Measurements from ENCODE around the gene SDCBP2. TPM values are rescaled to one million over a fixed set of nuclear protein-coding genes. Genes with fewer than 3 reads are reported as not detected.

The SDCBP2 gene
- total RNA-seq, 1 donor from 2014 or later, result 4.0 TPM

- Mint-ChIP-seq H3K4me1 (ENCODE audit: low read depth, unreplicated experiment) (peaks cover 6% of the 10 kb centered on the region), H3K27ac (ENCODE audit: unreplicated experiment) (no peak overlapping the region), H3K27me3 (ENCODE audit: unreplicated experiment) (peaks cover 9% of the 10 kb centered on the region), H3K4me3 (ENCODE audit: unreplicated experiment) (no peak overlapping the region), H3K36me3 (ENCODE audit: unreplicated experiment) (no peaks in the 10 kb centered on the region), H3K9me3 (ENCODE audit: unreplicated experiment) (peaks cover 7% of the 10 kb centered on the region)
- TF ChIP-seq CTCF (IDR thresholded peaks at IDR 0.05; ENCODE audit: partially characterized antibody, unreplicated experiment), result peak; percentile 100
- peak; percentile 89 for DNase-seq
Observed at GRCh38 chr20:1313236-1313964, 15.5 kb downstream of the SDCBP2 start.

- Mint-ChIP-seq H3K27ac (ENCODE audit: unreplicated experiment) (no peak overlapping the region), H3K9me3 (ENCODE audit: unreplicated experiment) (peaks cover 7% of the 10 kb centered on the region), H3K4me1 (ENCODE audit: low read depth, unreplicated experiment) (peaks cover 7% of the 10 kb centered on the region), H3K4me3 (ENCODE audit: unreplicated experiment) (no peak overlapping the region), H3K27me3 (ENCODE audit: unreplicated experiment) (peaks cover 8% of the 10 kb centered on the region), H3K36me3 (ENCODE audit: unreplicated experiment) (no peaks in the 10 kb centered on the region)
- DNase-seq, result no peak
- TF ChIP-seq CTCF (IDR thresholded peaks at IDR 0.05; ENCODE audit: partially characterized antibody, unreplicated experiment), result no peak
Observed at GRCh38 chr20:1312904-1313235, 16.1 kb downstream of the SDCBP2 start.

- Mint-ChIP-seq H3K9me3 (ENCODE audit: unreplicated experiment) (peaks cover 7% of the 10 kb centered on the region), H3K4me1 (ENCODE audit: low read depth, unreplicated experiment) (peaks cover 7% of the 10 kb centered on the region), H3K36me3 (ENCODE audit: unreplicated experiment) (no peaks in the 10 kb centered on the region), H3K27me3 (ENCODE audit: unreplicated experiment) (peaks cover 7% of the 10 kb centered on the region), H3K4me3 (ENCODE audit: unreplicated experiment) (no peak overlapping the region), H3K27ac (ENCODE audit: unreplicated experiment) (no peak overlapping the region)
- no peak for DNase-seq
- TF ChIP-seq CTCF (IDR thresholded peaks at IDR 0.05; ENCODE audit: partially characterized antibody, unreplicated experiment), result no peak
Observed at GRCh38 chr20:1312308-1312707, 16.6 kb downstream of the SDCBP2 start.

GRCh38 chr20:1310506-1311190 is 18.3 kb downstream of the SDCBP2 start:
- H3K9me3 Mint-ChIP-seq (ENCODE audit: unreplicated experiment), result peaks cover 7% of the 10 kb centered on the region
- DNase-seq, result no peak
- H3K36me3 Mint-ChIP-seq (ENCODE audit: unreplicated experiment), result no peaks in the 10 kb centered on the region
- TF ChIP-seq CTCF (IDR thresholded peaks at IDR 0.05; ENCODE audit: partially characterized antibody, unreplicated experiment), result no peak
- no peak overlapping the region for H3K4me3 Mint-ChIP-seq (ENCODE audit: unreplicated experiment)
- H3K4me1 Mint-ChIP-seq (ENCODE audit: low read depth, unreplicated experiment), result peaks cover 7% of the 10 kb centered on the region
- H3K27ac Mint-ChIP-seq (ENCODE audit: unreplicated experiment), result no peak overlapping the region
- H3K27me3 Mint-ChIP-seq (ENCODE audit: unreplicated experiment), result peaks cover 5% of the 10 kb centered on the region

GRCh38 chr20:1310071-1310470 is 18.9 kb downstream of the SDCBP2 start:
- H3K36me3 Mint-ChIP-seq (ENCODE audit: unreplicated experiment), result no peaks in the 10 kb centered on the region
- no peak overlapping the region for H3K27ac Mint-ChIP-seq (ENCODE audit: unreplicated experiment)
- peaks cover 6% of the 10 kb centered on the region for H3K27me3 Mint-ChIP-seq (ENCODE audit: unreplicated experiment)
- TF ChIP-seq CTCF (IDR thresholded peaks at IDR 0.05; ENCODE audit: partially characterized antibody, unreplicated experiment), result no peak
- H3K9me3 Mint-ChIP-seq (ENCODE audit: unreplicated experiment), result peaks cover 7% of the 10 kb centered on the region
- H3K4me3 Mint-ChIP-seq (ENCODE audit: unreplicated experiment), result peak overlapping the region; percentile 20
- no peak for DNase-seq
- peaks cover 7% of the 10 kb centered on the region for H3K4me1 Mint-ChIP-seq (ENCODE audit: low read depth, unreplicated experiment)
